ENCODE results near the gene KIT. TPM values are rescaled to one million over a fixed set of nuclear protein-coding genes. Genes with fewer than 3 reads are reported as not detected.

KIT gene
- total and polyA plus RNA-seq, 9 donors = 5.9 to 10.6 (median 8.4) TPM

DNA sequence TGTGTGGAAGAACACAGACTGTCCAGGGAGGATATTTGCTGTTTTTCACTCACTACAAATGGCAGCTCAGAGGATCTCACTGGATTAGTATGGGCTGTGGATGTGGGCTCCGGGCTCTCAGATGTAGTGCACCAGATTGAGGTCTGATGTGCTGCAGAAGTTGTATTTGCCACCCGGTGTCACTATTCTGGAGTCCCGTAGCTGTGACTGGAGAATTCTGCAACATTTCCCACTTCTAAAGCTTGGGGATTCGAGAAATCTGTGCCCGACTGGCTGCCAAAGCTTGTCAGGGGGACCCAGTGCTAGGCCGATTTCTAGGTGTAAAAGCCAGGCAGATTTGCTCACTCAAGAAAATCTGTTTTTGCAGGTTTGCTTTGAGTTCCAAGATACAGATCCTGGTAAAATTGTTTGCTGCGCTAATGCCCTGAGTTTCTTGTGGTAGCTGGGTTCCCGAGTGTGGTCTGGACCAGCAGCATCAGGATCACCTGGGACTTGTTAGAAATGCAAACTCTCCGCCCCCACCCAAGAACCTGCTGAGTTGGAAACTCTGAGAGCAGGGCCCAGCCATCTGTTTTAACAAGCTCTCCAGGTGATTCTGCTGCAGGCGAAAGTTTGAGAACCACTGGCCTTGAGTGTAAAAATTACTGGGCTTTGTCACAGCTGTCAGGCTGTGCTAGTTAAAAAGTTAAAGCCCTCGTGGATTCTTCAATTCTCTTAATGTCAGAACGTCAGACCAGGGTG lies 18.1 kb downstream of the KIT start:
- Histone ChIP-seq H3K4me3 (ENCODE audit: low read length) (no peak overlapping the region), H3K4me1 (ENCODE audit: control insufficient read depth, insufficient read depth, low read length) (no peaks in the 10 kb centered on the region), H3K27ac (ENCODE audit: low read length) (no peak overlapping the region), H3K9me3 (replicated peaks; ENCODE audit: control insufficient read depth, low read depth, low read length) (no peaks in the 10 kb centered on the region), H3K36me3 (ENCODE audit: control insufficient read depth, insufficient read depth, low read length) (no peaks in the 10 kb centered on the region), H3K27me3 (ENCODE audit: control insufficient read depth, insufficient read depth, low read length) (no peaks in the 10 kb centered on the region)
- DNase-seq = no peak
- 59% methylated on average over 11 of the region's 12 CpGs for WGBS (ENCODE audit: insufficient coverage)

DNA sequence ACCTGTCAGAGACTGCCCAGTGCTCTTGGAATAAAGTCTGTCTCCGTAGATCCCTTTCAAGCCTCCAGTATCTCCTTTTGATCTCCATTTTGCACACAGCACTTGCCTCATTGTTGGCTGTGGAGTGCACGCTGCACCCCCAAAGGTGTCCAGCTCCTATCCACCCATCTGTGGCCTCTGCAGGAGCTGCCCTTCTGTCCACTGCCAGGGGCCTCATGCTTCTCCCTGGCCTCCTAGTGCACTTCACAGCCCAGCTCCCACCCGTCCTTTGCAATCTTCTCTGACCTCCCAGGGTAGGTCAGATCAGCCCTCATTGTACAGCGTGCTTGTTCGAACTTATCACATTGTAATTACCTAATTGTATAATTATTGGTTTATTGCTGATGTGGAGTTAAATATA lies 18.9 kb downstream of the KIT start:
- H3K27ac ChIP-seq (ENCODE audit: low read length) = no peak overlapping the region
- no peak overlapping the region for H3K4me3 ChIP-seq (ENCODE audit: low read length)
- no peaks in the 10 kb centered on the region for H3K36me3 ChIP-seq (ENCODE audit: control insufficient read depth, insufficient read depth, low read length)
- no peaks in the 10 kb centered on the region for H3K27me3 ChIP-seq (ENCODE audit: control insufficient read depth, insufficient read depth, low read length)
- H3K9me3 ChIP-seq (replicated peaks; ENCODE audit: control insufficient read depth, low read depth, low read length) = no peaks in the 10 kb centered on the region
- WGBS (ENCODE audit: insufficient coverage) = 85% methylated on average over 2 of the region's 5 CpGs
- H3K4me1 ChIP-seq (ENCODE audit: control insufficient read depth, insufficient read depth, low read length) = no peaks in the 10 kb centered on the region
- no peak for DNase-seq

DNA sequence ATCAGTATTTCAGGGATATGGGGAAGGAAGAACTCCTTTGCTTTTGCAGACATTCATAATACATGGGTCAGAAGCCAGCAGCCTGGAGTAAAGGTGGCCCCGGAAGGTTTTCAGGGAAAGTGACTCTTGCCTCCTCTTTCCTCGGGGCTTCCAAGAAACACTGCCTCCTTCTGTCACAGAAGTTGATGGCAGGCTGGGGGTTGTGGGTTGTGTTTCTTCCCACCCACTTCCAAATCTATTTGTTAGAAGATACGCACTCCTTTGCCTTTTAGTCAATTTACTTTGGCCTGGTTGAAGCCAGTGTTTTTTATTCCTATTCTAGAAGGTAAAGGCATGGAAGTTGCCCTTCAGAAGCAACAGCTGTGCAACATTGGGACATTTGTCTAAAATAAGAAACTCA lies 19.7 kb downstream of the KIT start:
- Histone ChIP-seq H3K9me3 (replicated peaks; ENCODE audit: control insufficient read depth, low read depth, low read length) (no peaks in the 10 kb centered on the region), H3K27me3 (ENCODE audit: control insufficient read depth, insufficient read depth, low read length) (no peaks in the 10 kb centered on the region), H3K4me1 (ENCODE audit: control insufficient read depth, insufficient read depth, low read length) (no peaks in the 10 kb centered on the region), H3K4me3 (ENCODE audit: low read length) (no peak overlapping the region), H3K36me3 (ENCODE audit: control insufficient read depth, insufficient read depth, low read length) (no peaks in the 10 kb centered on the region), H3K27ac (ENCODE audit: low read length) (no peak overlapping the region)
- no CpG with 5 or more reads among the region's 3 CpGs for WGBS (ENCODE audit: insufficient coverage)
- DNase-seq = no peak

DNA sequence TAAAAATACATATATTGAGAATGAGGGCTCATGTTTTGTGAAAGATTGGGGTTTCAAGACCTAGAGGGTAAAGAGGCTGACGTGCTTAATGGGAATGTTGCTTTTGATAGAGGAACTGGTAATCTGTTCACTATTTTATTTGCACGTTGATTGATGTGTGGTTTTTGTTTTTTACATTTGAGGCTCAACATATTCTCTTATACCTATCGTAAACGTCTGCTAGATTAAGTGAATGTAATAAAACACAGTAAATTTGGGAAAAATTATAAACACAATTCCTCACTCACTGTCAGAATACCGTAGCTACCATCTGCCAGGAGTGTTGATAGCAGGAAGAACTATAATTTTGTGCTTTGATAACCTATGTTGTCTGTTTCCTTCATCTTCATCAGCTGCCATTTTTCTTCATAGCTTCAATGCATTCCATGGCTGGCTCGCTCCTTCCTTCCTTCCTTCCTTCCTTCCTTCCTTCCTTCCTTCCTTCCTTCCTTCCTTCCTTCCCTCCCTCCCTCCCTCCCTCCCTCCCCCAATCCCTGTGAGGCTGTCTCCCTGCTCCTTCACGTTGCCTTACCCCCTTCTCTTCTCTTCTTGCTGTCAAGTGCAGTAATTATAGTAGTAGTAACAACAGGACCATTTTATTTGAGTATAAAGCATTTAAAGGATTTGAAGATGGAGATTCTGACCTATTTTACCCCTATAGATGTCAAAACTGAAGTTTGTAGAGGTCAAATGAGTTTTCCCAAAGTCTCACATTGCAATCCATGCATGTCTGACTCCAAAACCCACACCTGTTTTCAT lies 20.3 kb downstream of the KIT start:
- Histone ChIP-seq H3K4me3 (ENCODE audit: low read length) (no peak overlapping the region), H3K36me3 (ENCODE audit: control insufficient read depth, insufficient read depth, low read length) (no peaks in the 10 kb centered on the region), H3K27ac (ENCODE audit: low read length) (no peak overlapping the region), H3K9me3 (replicated peaks; ENCODE audit: control insufficient read depth, low read depth, low read length) (no peaks in the 10 kb centered on the region), H3K27me3 (ENCODE audit: control insufficient read depth, insufficient read depth, low read length) (no peaks in the 10 kb centered on the region), H3K4me1 (ENCODE audit: control insufficient read depth, insufficient read depth, low read length) (no peaks in the 10 kb centered on the region)
- no peak for DNase-seq
- WGBS (ENCODE audit: insufficient coverage) = 100% methylated on average over 1 of the region's 7 CpGs

GRCh38 chr4:54678826-54679225 lies 21.1 kb downstream of the KIT start:
- H3K27me3 ChIP-seq (ENCODE audit: control insufficient read depth, insufficient read depth, low read length) = no peaks in the 10 kb centered on the region
- no peak for DNase-seq
- no peaks in the 10 kb centered on the region for H3K36me3 ChIP-seq (ENCODE audit: control insufficient read depth, insufficient read depth, low read length)
- no peak overlapping the region for H3K4me3 ChIP-seq (ENCODE audit: low read length)
- no peaks in the 10 kb centered on the region for H3K4me1 ChIP-seq (ENCODE audit: control insufficient read depth, insufficient read depth, low read length)
- no peaks in the 10 kb centered on the region for H3K9me3 ChIP-seq (replicated peaks; ENCODE audit: control insufficient read depth, low read depth, low read length)
- H3K27ac ChIP-seq (ENCODE audit: low read length) = no peak overlapping the region

DNA sequence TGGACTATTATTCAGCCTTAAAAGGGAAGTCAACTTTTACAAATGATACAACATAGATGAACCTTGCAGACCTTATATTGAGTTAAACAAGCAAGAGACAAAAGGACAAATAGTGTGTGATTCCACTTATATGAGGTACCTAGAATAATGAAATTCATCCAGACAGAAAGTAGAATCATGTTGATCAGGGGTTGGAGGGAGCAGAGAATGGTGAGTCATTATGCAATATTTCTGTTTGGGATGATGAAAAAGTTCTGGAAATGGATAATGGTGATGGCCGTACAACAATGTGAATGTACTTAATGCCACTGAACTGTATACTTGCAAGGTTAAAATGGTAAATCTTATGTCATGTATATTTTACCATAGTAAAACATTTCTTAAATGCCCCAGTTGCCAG lies 22.1 kb downstream of the KIT start:
- Histone ChIP-seq H3K4me3 (ENCODE audit: low read length) (no peak overlapping the region), H3K36me3 (ENCODE audit: control insufficient read depth, insufficient read depth, low read length) (no peaks in the 10 kb centered on the region), H3K27ac (ENCODE audit: low read length) (no peak overlapping the region), H3K4me1 (ENCODE audit: control insufficient read depth, insufficient read depth, low read length) (no peaks in the 10 kb centered on the region), H3K9me3 (replicated peaks; ENCODE audit: control insufficient read depth, low read depth, low read length) (no peaks in the 10 kb centered on the region), H3K27me3 (ENCODE audit: control insufficient read depth, insufficient read depth, low read length) (no peaks in the 10 kb centered on the region)
- DNase-seq = no peak
- no CpG with 5 or more reads among the region's 1 CpG for WGBS (ENCODE audit: insufficient coverage)

DNA sequence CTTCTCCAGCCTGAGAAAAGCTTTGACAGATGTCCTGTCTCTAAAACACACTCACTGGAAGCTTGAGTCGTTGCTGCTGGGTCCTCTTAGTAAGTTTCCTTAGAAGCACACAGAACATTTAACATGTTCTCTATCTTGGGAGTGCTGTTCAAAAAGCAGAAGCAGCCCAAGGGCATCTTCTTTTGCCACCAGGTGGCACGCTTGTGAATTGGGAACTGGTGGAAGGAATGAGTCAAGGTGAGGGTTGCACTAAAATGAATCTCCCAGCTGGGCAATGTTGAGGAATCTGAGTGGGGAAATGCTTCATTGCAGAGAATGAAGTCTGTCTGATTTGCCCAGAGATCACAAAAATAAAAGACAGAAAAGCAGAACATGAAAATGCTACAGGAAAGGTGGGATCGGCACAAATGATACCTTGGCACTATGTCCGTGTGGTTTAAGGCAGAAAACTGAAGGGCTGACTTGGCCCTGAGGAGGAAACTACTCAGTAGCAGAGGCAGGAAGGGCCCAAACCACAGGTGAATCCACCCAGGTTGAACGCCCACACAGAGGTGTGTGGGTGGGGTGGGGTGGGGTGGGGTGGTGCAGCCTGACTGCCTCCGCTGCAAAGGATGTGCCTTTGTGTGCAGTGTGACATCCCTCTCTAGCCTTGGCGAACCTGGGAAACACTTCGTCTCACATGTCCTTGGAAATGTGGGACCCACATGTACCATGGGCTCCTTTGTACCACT lies 26.0 kb downstream of the KIT start:
- peak; percentile 26 for DNase-seq
- Histone ChIP-seq H3K27me3 (ENCODE audit: control insufficient read depth, insufficient read depth, low read length) (no peaks in the 10 kb centered on the region), H3K4me1 (ENCODE audit: control insufficient read depth, insufficient read depth, low read length) (no peaks in the 10 kb centered on the region), H3K27ac (ENCODE audit: low read length) (no peak overlapping the region), H3K4me3 (ENCODE audit: low read length) (no peak overlapping the region), H3K36me3 (ENCODE audit: control insufficient read depth, insufficient read depth, low read length) (no peaks in the 10 kb centered on the region), H3K9me3 (replicated peaks; ENCODE audit: control insufficient read depth, low read depth, low read length) (no peaks in the 10 kb centered on the region)
- WGBS (ENCODE audit: insufficient coverage) = 91% methylated on average over 6 of the region's 8 CpGs

DNA sequence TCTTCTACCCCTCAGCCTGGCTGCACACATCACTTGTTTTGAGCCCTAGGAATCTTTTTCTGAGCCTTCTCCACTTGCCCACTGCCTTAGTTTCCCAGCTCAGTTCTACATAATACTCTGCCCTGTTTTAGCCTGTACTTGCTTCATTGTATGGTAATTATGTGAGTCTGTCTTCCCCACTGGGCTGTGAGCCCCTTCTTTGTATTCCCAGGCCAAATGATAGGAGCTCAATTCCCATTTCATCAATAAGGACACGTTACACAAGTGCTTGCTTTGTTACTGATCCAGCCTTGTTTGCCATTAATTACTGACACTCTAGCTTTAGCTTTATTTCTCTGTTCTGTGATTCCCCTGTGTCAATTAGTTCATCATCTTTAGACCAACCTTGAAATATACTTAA lies 28.1 kb downstream of the KIT start:
- Histone ChIP-seq H3K27me3 (ENCODE audit: control insufficient read depth, insufficient read depth, low read length) (no peaks in the 10 kb centered on the region), H3K4me1 (ENCODE audit: control insufficient read depth, insufficient read depth, low read length) (no peaks in the 10 kb centered on the region), H3K36me3 (ENCODE audit: control insufficient read depth, insufficient read depth, low read length) (no peaks in the 10 kb centered on the region), H3K4me3 (ENCODE audit: low read length) (no peak overlapping the region), H3K27ac (ENCODE audit: low read length) (no peak overlapping the region), H3K9me3 (replicated peaks; ENCODE audit: control insufficient read depth, low read depth, low read length) (no peaks in the 10 kb centered on the region)
- no peak for DNase-seq
- WGBS (ENCODE audit: insufficient coverage) = 86% methylated on average over 1 of the region's 1 CpG

DNA sequence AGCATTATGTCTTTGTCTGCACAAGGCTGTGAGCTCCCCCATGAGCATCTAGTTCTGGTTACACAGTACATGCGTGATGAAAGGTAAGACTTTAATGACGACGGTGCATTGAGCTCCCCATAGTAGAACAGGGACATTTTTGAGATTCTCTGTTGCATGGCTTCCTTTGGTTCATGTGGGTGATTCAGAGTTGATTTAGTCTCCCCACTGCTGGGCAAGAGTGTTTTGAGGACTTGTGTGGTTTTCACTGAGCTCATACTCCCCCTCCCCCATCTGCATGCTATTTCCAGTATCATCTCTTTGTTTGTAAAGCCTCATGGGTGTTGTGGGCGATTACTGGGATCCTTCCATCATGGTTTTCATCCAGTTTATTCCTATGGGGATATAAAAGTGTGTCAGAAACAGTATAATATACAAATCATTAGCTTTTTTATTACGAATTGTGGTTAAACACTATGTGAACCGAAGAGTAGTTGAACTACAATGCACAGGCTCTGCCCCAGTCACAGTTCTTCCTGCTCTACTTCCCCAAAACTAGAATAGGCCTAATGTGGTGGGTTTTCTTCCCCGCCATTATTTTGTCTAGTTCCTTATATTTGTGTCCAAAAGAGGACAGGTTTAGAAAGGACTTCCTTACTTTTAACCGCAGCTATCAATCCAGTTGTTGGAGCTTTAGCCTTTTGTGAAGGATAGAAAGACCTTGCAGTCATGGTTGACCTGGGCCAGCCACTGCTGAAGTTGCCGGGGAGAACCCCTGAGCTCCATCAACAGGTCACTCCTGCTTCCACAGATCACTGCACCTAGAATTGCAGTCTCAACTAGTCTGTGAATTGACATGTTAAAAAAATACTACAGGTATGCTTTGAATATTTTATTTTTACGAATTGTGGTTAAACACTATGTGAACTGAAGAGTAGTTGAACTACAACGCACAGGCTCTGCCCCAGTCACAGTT lies 30.4 kb downstream of the KIT start:
- H3K27ac ChIP-seq (ENCODE audit: low read length) = no peak overlapping the region
- H3K9me3 ChIP-seq (replicated peaks; ENCODE audit: control insufficient read depth, low read depth, low read length) = no peaks in the 10 kb centered on the region
- H3K36me3 ChIP-seq (ENCODE audit: control insufficient read depth, insufficient read depth, low read length) = no peaks in the 10 kb centered on the region
- H3K4me1 ChIP-seq (ENCODE audit: control insufficient read depth, insufficient read depth, low read length) = no peaks in the 10 kb centered on the region
- H3K27me3 ChIP-seq (ENCODE audit: control insufficient read depth, insufficient read depth, low read length) = no peaks in the 10 kb centered on the region
- no peak overlapping the region for H3K4me3 ChIP-seq (ENCODE audit: low read length)
- 100% methylated on average over 1 of the region's 11 CpGs for WGBS (ENCODE audit: insufficient coverage)
- DNase-seq = peak; percentile 35
